ENCODE results near the gene CBLL2. TPM values are rescaled to one million over a fixed set of nuclear protein-coding genes. Genes with fewer than 3 reads are reported as not detected.

The CBLL2 gene
- polyA plus RNA-seq, 3 donors = not detected

DNA sequence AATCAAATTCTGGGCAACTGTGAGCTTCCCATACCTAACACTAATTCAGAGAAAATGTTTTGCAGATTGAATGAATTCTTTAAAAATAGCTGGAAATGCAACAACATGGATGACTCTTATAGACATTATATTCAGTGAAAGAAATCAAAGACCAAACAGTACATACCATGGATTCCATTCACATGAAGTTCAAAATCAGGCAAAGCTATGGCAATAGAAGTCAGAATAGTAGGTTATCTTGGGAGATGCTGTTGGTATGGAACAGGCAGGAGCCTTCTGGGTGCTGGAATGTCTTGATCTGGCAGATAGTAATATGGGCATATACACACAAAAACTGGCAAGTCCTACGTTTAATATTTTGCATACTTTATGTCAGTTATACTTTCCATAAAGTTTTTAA, 25.5 kb upstream of the CBLL2 start:
- DNase-seq = no peak
- H3K36me3 Mint-ChIP-seq = no peaks in the 10 kb centered on the region
- H3K27me3 ChIP-seq (ENCODE audit: control insufficient read depth in 2 of 2, insufficient read depth in 2 of 2, low read length in 2 of 2) = no peaks in the 10 kb centered on the region
- intact Hi-C loops (cut with micrococcal nuclease) = no loop called here
- TF ChIP-seq, protein P1, sequence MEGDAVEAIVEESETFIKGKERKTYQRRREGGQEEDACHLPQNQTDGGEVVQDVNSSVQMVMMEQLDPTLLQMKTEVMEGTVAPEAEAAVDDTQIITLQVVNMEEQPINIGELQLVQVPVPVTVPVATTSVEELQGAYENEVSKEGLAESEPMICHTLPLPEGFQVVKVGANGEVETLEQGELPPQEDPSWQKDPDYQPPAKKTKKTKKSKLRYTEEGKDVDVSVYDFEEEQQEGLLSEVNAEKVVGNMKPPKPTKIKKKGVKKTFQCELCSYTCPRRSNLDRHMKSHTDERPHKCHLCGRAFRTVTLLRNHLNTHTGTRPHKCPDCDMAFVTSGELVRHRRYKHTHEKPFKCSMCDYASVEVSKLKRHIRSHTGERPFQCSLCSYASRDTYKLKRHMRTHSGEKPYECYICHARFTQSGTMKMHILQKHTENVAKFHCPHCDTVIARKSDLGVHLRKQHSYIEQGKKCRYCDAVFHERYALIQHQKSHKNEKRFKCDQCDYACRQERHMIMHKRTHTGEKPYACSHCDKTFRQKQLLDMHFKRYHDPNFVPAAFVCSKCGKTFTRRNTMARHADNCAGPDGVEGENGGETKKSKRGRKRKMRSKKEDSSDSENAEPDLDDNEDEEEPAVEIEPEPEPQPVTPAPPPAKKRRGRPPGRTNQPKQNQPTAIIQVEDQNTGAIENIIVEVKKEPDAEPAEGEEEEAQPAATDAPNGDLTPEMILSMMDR (IDR thresholded peaks at IDR 0.05) = no peak
- no peaks in the 10 kb centered on the region for H3K79me2 ChIP-seq (ENCODE audit: insufficient read depth, low read length)
- no peaks in the 10 kb centered on the region for H3K36me3 ChIP-seq (replicated peaks in 1 of 2; ENCODE audit: control insufficient read depth in 1 of 2, insufficient read depth in 2 of 2, low read length in 2 of 2)
- no peaks in the 10 kb centered on the region for H3K9me3 ChIP-seq (replicated peaks in 1 of 2; ENCODE audit: control insufficient read depth in 1 of 2, insufficient read depth in 1 of 2, low read length in 2 of 2)
- no peak overlapping the region for H3K4me3 ChIP-seq (replicated peaks in 1 of 3; ENCODE audit: low read depth in 2 of 3, low read length in 3 of 3)
- no peak overlapping the region for H2AFZ ChIP-seq (ENCODE audit: insufficient read depth, low read depth, low read length, poor library complexity, severe bottlenecking)
- H3K27ac Mint-ChIP-seq = no peak overlapping the region
- no peaks in the 10 kb centered on the region for H4K20me1 ChIP-seq (ENCODE audit: insufficient read depth, low read length)
- H3K4me2 ChIP-seq (replicated peaks; ENCODE audit: extremely low read depth, low read length, poor library complexity, severe bottlenecking) = no peak overlapping the region
- H3K4me1 Mint-ChIP-seq = no peaks in the 10 kb centered on the region
- WGBS (ENCODE audit: insufficient coverage) = no CpG with 5 or more reads among the region's 1 CpG
- no peaks in the 10 kb centered on the region for H3K4me1 ChIP-seq (ENCODE audit: control insufficient read depth in 1 of 2, insufficient read depth in 2 of 2, low read length in 2 of 2)
- peaks cover 0 to 9% (median 0%) of the 10 kb centered on the region in 7 donors for H3K9me3 Mint-ChIP-seq
- H3K27me3 Mint-ChIP-seq (ENCODE audit: low read depth in 3 of 3) = no peaks in the 10 kb centered on the region
- no peak overlapping the region for H3K27ac ChIP-seq (ENCODE audit: low read depth in 1 of 2, low read length in 2 of 2)
- no peak overlapping the region for H3K9ac ChIP-seq (ENCODE audit: insufficient read depth, low read length, poor library complexity, severe bottlenecking)
- no peak overlapping the region for H3K4me3 Mint-ChIP-seq

DNA sequence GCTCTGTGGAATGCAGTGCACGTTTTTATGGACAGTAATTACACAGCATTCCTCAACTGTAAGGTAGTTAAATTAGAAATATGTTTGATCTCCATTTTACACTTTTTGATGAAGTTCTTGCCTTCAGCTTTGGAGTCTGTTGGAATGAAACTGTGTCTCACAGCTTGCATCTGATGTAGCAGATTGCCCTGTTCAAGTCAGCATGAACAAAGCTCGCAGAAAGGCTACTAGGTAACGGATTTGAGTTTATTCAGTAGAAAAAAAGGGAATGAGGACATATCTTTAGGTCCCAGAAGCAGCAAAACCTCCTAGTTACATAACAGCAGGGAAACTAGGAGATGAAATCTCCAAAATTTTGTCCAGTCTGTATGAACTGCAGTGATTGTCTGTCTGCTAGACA, 24.3 kb upstream of the CBLL2 start:
- no peaks in the 10 kb centered on the region for H3K27me3 Mint-ChIP-seq (ENCODE audit: low read depth in 3 of 3)
- no peak overlapping the region for H3K27ac Mint-ChIP-seq
- Histone ChIP-seq H2AFZ (ENCODE audit: insufficient read depth, low read depth, low read length, poor library complexity, severe bottlenecking) (no peak overlapping the region), H4K20me1 (ENCODE audit: insufficient read depth, low read length) (no peaks in the 10 kb centered on the region), H3K4me2 (replicated peaks; ENCODE audit: extremely low read depth, low read length, poor library complexity, severe bottlenecking) (no peak overlapping the region), H3K27me3 (ENCODE audit: control insufficient read depth in 2 of 2, insufficient read depth in 2 of 2, low read length in 2 of 2) (no peaks in the 10 kb centered on the region), H3K79me2 (ENCODE audit: insufficient read depth, low read length) (no peaks in the 10 kb centered on the region), H3K4me3 (replicated peaks in 1 of 3; ENCODE audit: low read depth in 2 of 3, low read length in 3 of 3) (no peak overlapping the region), H3K9me3 (replicated peaks in 1 of 2; ENCODE audit: control insufficient read depth in 1 of 2, insufficient read depth in 1 of 2, low read length in 2 of 2) (no peaks in the 10 kb centered on the region), H3K36me3 (replicated peaks in 1 of 2; ENCODE audit: control insufficient read depth in 1 of 2, insufficient read depth in 2 of 2, low read length in 2 of 2) (no peaks in the 10 kb centered on the region), H3K9ac (ENCODE audit: insufficient read depth, low read length, poor library complexity, severe bottlenecking) (no peak overlapping the region), H3K4me1 (ENCODE audit: control insufficient read depth in 1 of 2, insufficient read depth in 2 of 2, low read length in 2 of 2) (no peaks in the 10 kb centered on the region), H3K27ac (ENCODE audit: low read depth in 1 of 2, low read length in 2 of 2) (no peak overlapping the region)
- H3K4me1 Mint-ChIP-seq = no peaks in the 10 kb centered on the region
- H3K36me3 Mint-ChIP-seq = no peaks in the 10 kb centered on the region
- no peak overlapping the region for H3K4me3 Mint-ChIP-seq
- no peak for DNase-seq
- H3K9me3 Mint-ChIP-seq = peaks cover 0 to 5% (median 0%) of the 10 kb centered on the region in 7 donors
- WGBS (ENCODE audit: insufficient coverage) = no CpG with 5 or more reads among the region's 3 CpGs
- TF ChIP-seq, protein P1 (IDR thresholded peaks at IDR 0.05) = no peak
- intact Hi-C loops (cut with micrococcal nuclease) = no loop called here

All from CD14-positive monocyte (primary cell).